Activated CD8-positive, alpha-beta memory T cell treated with anti-CD3 and anti-CD28 coated beads, Interleukin-2, amount 10 ng/mL, durations not matched to agents 7 days and 5 days (primary cell): ENCODE measurements around the gene KDM2B. TPM values are rescaled to one million over a fixed set of nuclear protein-coding genes. Genes with fewer than 3 reads are reported as not detected.
"Not testable (repeated sequence)": the region's sequence is repeated elsewhere in the genome, so short reads cannot be mapped to it uniquely, and the experiment has no call there.

ENCODE experiments used
- ATAC-seq: fragments of 150-1000 bp; cut with Tn5 transposase; one replicate; pipeline ENCODE4 v1.10.0; 2021; ENCODE audit warnings: moderate library complexity
- CTCF ChIA-PET: fragments of 350-600 bp; sonication (Branson Sonifier 250); formaldehyde crosslinking; loops from one replicate; lab custom pipeline; 2021; ENCODE audit warnings: antibody characterized with exemption; lab: Charles Lee
- DNase-seq: peaks from one replicate; pipeline ENCODE4 v3.0.0-alpha.2; 2020
- H3K27ac Mint-ChIP-seq: one replicate; pipeline ENCODE4 v1.8.0; 2021; ENCODE audit warnings: mild to moderate bottlenecking, mixed read lengths
- H3K27me3 Mint-ChIP-seq: one replicate; pipeline ENCODE4 v1.8.0; 2021; ENCODE audit warnings: mixed read lengths
- H3K36me3 Mint-ChIP-seq: one replicate; pipeline ENCODE4 v1.8.0; 2021; ENCODE audit warnings: mild to moderate bottlenecking, mixed read lengths
- H3K4me1 Mint-ChIP-seq: one replicate; pipeline ENCODE4 v1.8.0; 2021; ENCODE audit warnings: mixed read lengths
- H3K4me3 Mint-ChIP-seq: one replicate; pipeline ENCODE4 v1.8.0; 2021; ENCODE audit warnings: mild to moderate bottlenecking, moderate library complexity, mixed read lengths
- H3K9me3 Mint-ChIP-seq: one replicate; pipeline ENCODE4 v1.8.0; 2022; ENCODE audit warnings: low read depth, mixed read lengths
- total RNA-seq, 2 experiments: library from RNA; stranded (reverse); gene quantifications; one replicate each; pipeline ENCODE4 v1.2.3, GENCODE V29; 2021

The KDM2B gene
- total RNA-seq, 2 experiments from 2014 or later: 63.8 to 64.8 TPM

GRCh38 chr12:121400332-121401139 lies 180.3 kb downstream of the KDM2B start:
- H3K36me3 Mint-ChIP-seq: peaks cover 29% of the 10 kb centered on the region
- H3K27me3 Mint-ChIP-seq: no peaks in the 10 kb centered on the region
- H3K27ac Mint-ChIP-seq: peak overlapping the region; percentile 95
- ATAC-seq (peak; percentile 50), DNase-seq (peak; percentile 75)
- peak overlapping the region; percentile 89 for H3K4me3 Mint-ChIP-seq
- CTCF ChIA-PET: interaction anchor here (0.6 to 4.1 kb wide), 10 partner anchors 9 to 394 kb away, joined by 3 to 25 read pairs (median 4); partner anchors contain the start of gene ANAPC5
- no peaks in the 10 kb centered on the region for H3K9me3 Mint-ChIP-seq
- H3K4me1 Mint-ChIP-seq: peaks cover 42% of the 10 kb centered on the region

- no peaks in the 10 kb centered on the region for H3K27me3 Mint-ChIP-seq
- CTCF ChIA-PET: interaction anchor here (0.6 to 4.1 kb wide), 9 partner anchors 8 to 395 kb away, joined by 3 to 25 read pairs (median 4); partner anchors contain the start of gene ANAPC5
- H3K36me3 Mint-ChIP-seq: peaks cover 20% of the 10 kb centered on the region
- H3K4me1 Mint-ChIP-seq: peaks cover 36% of the 10 kb centered on the region
- no peaks in the 10 kb centered on the region for H3K9me3 Mint-ChIP-seq
- peak within 1 kb of the TSS; percentile 95 for H3K27ac Mint-ChIP-seq
- DNase-seq (peak; percentile 99), ATAC-seq (peak; percentile 93)
- peak within 1 kb of the TSS; percentile 89 for H3K4me3 Mint-ChIP-seq
Measured at GRCh38 chr12:121399391-121400331, 181.2 kb downstream of the KDM2B start, which contains the start of gene RNF34. Gene RNF34 (plus strand): TSS chr12:121400118. CDS start chr12:121400213, 95 bp downstream.

- DNase-seq (no peak), ATAC-seq (no peak)
- H3K36me3 Mint-ChIP-seq: peaks cover 14% of the 10 kb centered on the region
- H3K4me1 Mint-ChIP-seq: peaks cover 32% of the 10 kb centered on the region
- CTCF ChIA-PET: no interaction called here
- H3K27ac Mint-ChIP-seq: no peak overlapping the region
- no peaks in the 10 kb centered on the region for H3K27me3 Mint-ChIP-seq
- no peaks in the 10 kb centered on the region for H3K9me3 Mint-ChIP-seq
- peak overlapping the region; percentile 89 for H3K4me3 Mint-ChIP-seq
Measured at GRCh38 chr12:121398355-121398754, 182.5 kb downstream of the KDM2B start.

GRCh38 chr12:121397521-121397920 lies 183.3 kb downstream of the KDM2B start:
- CTCF ChIA-PET: interaction anchor here (0.7 kb wide), 2 partner anchors 46 to 332 kb away, joined by 3 read pairs; no protein-coding TSS in a partner anchor

GRCh38 chr12:121392325-121392716 lies 188.5 kb downstream of the KDM2B start:
- Mint-ChIP-seq H3K27ac (peak overlapping the region; percentile 82), H3K4me1 (peaks cover 24% of the 10 kb centered on the region), H3K27me3 (no peaks in the 10 kb centered on the region), H3K9me3 (no peaks in the 10 kb centered on the region), H3K4me3 (peak overlapping the region; percentile 66), H3K36me3 (peaks cover 3% of the 10 kb centered on the region)
- DNase-seq (no peak), ATAC-seq (no peak)
- CTCF ChIA-PET: interaction anchor here (1.0 to 2.1 kb wide), 8 partner anchors 8 to 280 kb away, joined by 3 to 13 read pairs (median 3); partner anchors contain the start of gene RNF34

More at GRCh38 chr12:121397521-121397920, 183.3 kb downstream of the KDM2B start:
- ATAC-seq: no peak
- Mint-ChIP-seq H3K9me3 (no peaks in the 10 kb centered on the region), H3K27ac (no peak overlapping the region), H3K4me1 (peaks cover 26% of the 10 kb centered on the region), H3K36me3 (peaks cover 10% of the 10 kb centered on the region), H3K4me3 (no peak overlapping the region), H3K27me3 (no peaks in the 10 kb centered on the region)
- DNase-seq: no peak

- CTCF ChIA-PET: interaction anchor here (1.0 to 2.1 kb wide), 8 partner anchors 9 to 280 kb away, joined by 3 to 13 read pairs (median 3); partner anchors contain the start of gene RNF34
- peaks cover 3% of the 10 kb centered on the region for H3K36me3 Mint-ChIP-seq
- H3K4me1 Mint-ChIP-seq: peaks cover 24% of the 10 kb centered on the region
- H3K27me3 Mint-ChIP-seq: no peaks in the 10 kb centered on the region
- ATAC-seq: peak; percentile 91
- peak; percentile 77 for DNase-seq
- peak overlapping the region; percentile 82 for H3K27ac Mint-ChIP-seq
- no peaks in the 10 kb centered on the region for H3K9me3 Mint-ChIP-seq
- peak overlapping the region; percentile 66 for H3K4me3 Mint-ChIP-seq
Measured at GRCh38 chr12:121391619-121392324, 189.1 kb downstream of the KDM2B start.

GRCh38 chr12:121390856-121391255 lies 190.0 kb downstream of the KDM2B start:
- Mint-ChIP-seq H3K27me3 (peaks cover 2% of the 10 kb centered on the region), H3K4me1 (peaks cover 24% of the 10 kb centered on the region), H3K27ac (no peak overlapping the region), H3K36me3 (peaks cover 3% of the 10 kb centered on the region), H3K9me3 (no peaks in the 10 kb centered on the region), H3K4me3 (no peak overlapping the region)
- CTCF ChIA-PET: interaction anchor here (1.7 to 2.1 kb wide), 4 partner anchors 10 to 110 kb away, joined by 3 to 13 read pairs (median 5); partner anchors contain the start of gene RNF34
- DNase-seq: no peak
- no peak for ATAC-seq

- peaks cover 22% of the 10 kb centered on the region for H3K4me1 Mint-ChIP-seq
- peaks cover 3% of the 10 kb centered on the region for H3K36me3 Mint-ChIP-seq
- CTCF ChIA-PET: interaction anchor here (0.6 to 1.7 kb wide), 2 partner anchors 37 to 252 kb away, joined by 4 read pairs; no protein-coding TSS in a partner anchor
- H3K27ac Mint-ChIP-seq: peak overlapping the region; percentile 1
- DNase-seq: peak; percentile 42
- H3K4me3 Mint-ChIP-seq: no peak overlapping the region
- H3K9me3 Mint-ChIP-seq: no peaks in the 10 kb centered on the region
- peaks cover 5% of the 10 kb centered on the region for H3K27me3 Mint-ChIP-seq
- ATAC-seq: no peak
Measured at GRCh38 chr12:121388421-121388981, 192.3 kb downstream of the KDM2B start.

- H3K4me3 Mint-ChIP-seq, DNase-seq, H3K27ac Mint-ChIP-seq, H3K9me3 Mint-ChIP-seq, H3K36me3 Mint-ChIP-seq, H3K27me3 Mint-ChIP-seq, ATAC-seq: not testable (repeated sequence)
- CTCF ChIA-PET: interaction anchor here (0.7 to 1.8 kb wide), 4 partner anchors 23 to 427 kb away, joined by 3 to 7 read pairs (median 4); no protein-coding TSS in a partner anchor
- H3K4me1 Mint-ChIP-seq: peaks cover 11% of the 10 kb centered on the region
Measured at GRCh38 chr12:121384891-121385290, 195.9 kb downstream of the KDM2B start.

- CTCF ChIA-PET: interaction anchor here (1.1 to 1.8 kb wide), 4 partner anchors 22 to 429 kb away, joined by 3 to 7 read pairs (median 4); no protein-coding TSS in a partner anchor
- DNase-seq (no peak), ATAC-seq (no peak)
- Mint-ChIP-seq H3K4me1 (peaks cover 8% of the 10 kb centered on the region), H3K36me3 (no peaks in the 10 kb centered on the region), H3K27me3 (peaks cover 9% of the 10 kb centered on the region), H3K4me3 (no peak overlapping the region), H3K27ac (no peak overlapping the region), H3K9me3 (no peaks in the 10 kb centered on the region)
Measured at GRCh38 chr12:121383601-121384021, 197.2 kb downstream of the KDM2B start.

GRCh38 chr12:121379945-121380344 lies 200.9 kb downstream of the KDM2B start:
- CTCF ChIA-PET: no interaction called here
- Mint-ChIP-seq H3K4me3 (no peak overlapping the region), H3K9me3 (no peaks in the 10 kb centered on the region), H3K4me1 (no peaks in the 10 kb centered on the region), H3K27ac (no peak overlapping the region), H3K27me3 (peaks cover 6% of the 10 kb centered on the region), H3K36me3 (no peaks in the 10 kb centered on the region)
- ATAC-seq (no peak), DNase-seq (no peak)
